HUES64 (cell line): ENCODE data around the gene RBP5.

Experiments used
- H3K27ac ChIP-seq: 2 replicates; pipeline ENCODE4 v1.7.0; 2013; ENCODE audit warnings: low read depth, low read length, inconsistent platforms
- H3K27me3 ChIP-seq: 2 replicates; pipeline ENCODE4 v1.6.1; 2013; ENCODE audit warnings: mild to moderate bottlenecking, low read length; ENCODE audit not compliant: insufficient read depth
- H3K36me3 ChIP-seq: 2 replicates; pipeline ENCODE4 v1.6.1; 2013; ENCODE audit warnings: mild to moderate bottlenecking, low read length; ENCODE audit not compliant: insufficient read depth
- H3K4me1 ChIP-seq: 2 replicates; pipeline ENCODE4 v1.6.1; 2013; ENCODE audit warnings: mild to moderate bottlenecking, low read length, moderate library complexity; ENCODE audit not compliant: insufficient read depth
- H3K4me3 ChIP-seq: 2 replicates; pipeline ENCODE4 v1.5.1; 2013; ENCODE audit warnings: mild to moderate bottlenecking, low read length, moderate library complexity
- H3K9ac ChIP-seq: 2 replicates; pipeline ENCODE4 v1.6.1; 2013; ENCODE audit warnings: mild to moderate bottlenecking, low read depth, low read length
- H3K9me3 ChIP-seq: 2 replicates; pipeline ENCODE4 v1.6.1; 2013; ENCODE audit warnings: low read depth, low read length; ENCODE audit not compliant: insufficient read depth
- WGBS: fragments of 150-250, 120-280 bp; methylation state at CpG from one replicate; pipeline ENCODE4 v1.1.7; 2013; ENCODE audit warnings: missing lambda C conversion rate; 5-methylcytosine and 5-hydroxymethylcytosine counted together

RBP5 gene

GRCh38 chr12:7099290-7099996 is 29.2 kb downstream of the RBP5 start:
- no peaks in the 10 kb centered on the region for H3K4me1 ChIP-seq
- no peak overlapping the region for H3K9ac ChIP-seq
- no peaks in the 10 kb centered on the region for H3K9me3 ChIP-seq
- H3K36me3 ChIP-seq: peaks cover 21% of the 10 kb centered on the region
- no peak overlapping the region for H3K27ac ChIP-seq
- WGBS: 90% methylated on average over 9 of the region's 9 CpGs
- no peaks in the 10 kb centered on the region for H3K27me3 ChIP-seq
- no peak overlapping the region for H3K4me3 ChIP-seq

GRCh38 chr12:7096979-7097378 is 31.7 kb downstream of the RBP5 start:
- Histone ChIP-seq H3K9me3 (no peaks in the 10 kb centered on the region), H3K36me3 (peaks cover 15% of the 10 kb centered on the region), H3K27ac (no peak overlapping the region), H3K4me3 (no peak overlapping the region), H3K9ac (no peak overlapping the region), H3K4me1 (no peaks in the 10 kb centered on the region; the same call in 1 of the 2 replicates), H3K27me3 (no peaks in the 10 kb centered on the region)
- WGBS: 92% methylated on average over 19 of the region's 19 CpGs

- H3K27me3 ChIP-seq: no peaks in the 10 kb centered on the region
- H3K9ac ChIP-seq: no peak overlapping the region
- H3K36me3 ChIP-seq: peaks cover 15% of the 10 kb centered on the region
- WGBS: 91% methylated on average over 25 of the region's 26 CpGs
- H3K4me3 ChIP-seq: no peak overlapping the region
- H3K4me1 ChIP-seq: no peaks in the 10 kb centered on the region; the same call in 1 of the 2 replicates
- no peaks in the 10 kb centered on the region for H3K9me3 ChIP-seq
- no peak overlapping the region for H3K27ac ChIP-seq
These were observed 32.4 kb downstream of the RBP5 start for GRCh38 chr12:7096006-7096932.

GRCh38 chr12:7093892-7094291 is 34.8 kb downstream of the RBP5 start:
- H3K4me3 ChIP-seq: no peak overlapping the region
- H3K4me1 ChIP-seq: peaks cover 11% of the 10 kb centered on the region
- no peaks in the 10 kb centered on the region for H3K27me3 ChIP-seq
- 94% methylated on average over 10 of the region's 10 CpGs for WGBS
- H3K36me3 ChIP-seq: peaks cover 3% of the 10 kb centered on the region; the same call in 1 of the 2 replicates
- H3K9me3 ChIP-seq: no peaks in the 10 kb centered on the region
- H3K9ac ChIP-seq: no peak overlapping the region
- H3K27ac ChIP-seq: no peak overlapping the region

GRCh38 chr12:7093486-7093885 is 35.2 kb downstream of the RBP5 start:
- no peak overlapping the region for H3K4me3 ChIP-seq
- H3K9ac ChIP-seq: no peak overlapping the region
- H3K36me3 ChIP-seq: peaks cover 3% of the 10 kb centered on the region; the same call in 1 of the 2 replicates
- 87% methylated on average over 5 of the region's 5 CpGs for WGBS
- H3K9me3 ChIP-seq: no peaks in the 10 kb centered on the region
- H3K4me1 ChIP-seq: peaks cover 11% of the 10 kb centered on the region
- H3K27ac ChIP-seq: no peak overlapping the region
- H3K27me3 ChIP-seq: no peaks in the 10 kb centered on the region

- no peaks in the 10 kb centered on the region for H3K36me3 ChIP-seq
- no peak overlapping the region for H3K9ac ChIP-seq
- no peaks in the 10 kb centered on the region for H3K9me3 ChIP-seq
- H3K4me1 ChIP-seq: peaks cover 11% of the 10 kb centered on the region
- no peak overlapping the region for H3K27ac ChIP-seq
- H3K4me3 ChIP-seq: no peak overlapping the region
- H3K27me3 ChIP-seq: no peaks in the 10 kb centered on the region
- 91% methylated on average over 8 of the region's 8 CpGs for WGBS
These were observed 35.7 kb downstream of the RBP5 start for GRCh38 chr12:7092986-7093460.

GRCh38 chr12:7092229-7092985 is 36.3 kb downstream of the RBP5 start, which contains the start of gene C1R:
C1R (minus strand) TSS chr12:7092445; CDS start chr12:7092388, 57 bp downstream.
- H3K9me3 ChIP-seq: no peaks in the 10 kb centered on the region
- peak within 1 kb of the TSS; percentile 32 for H3K4me3 ChIP-seq
- no peak within 1 kb of the TSS for H3K9ac ChIP-seq
- H3K36me3 ChIP-seq: no peaks in the 10 kb centered on the region
- WGBS: 49% methylated on average over 16 of the region's 16 CpGs
- peaks cover 11% of the 10 kb centered on the region for H3K4me1 ChIP-seq
- H3K27me3 ChIP-seq: no peaks in the 10 kb centered on the region
- H3K27ac ChIP-seq: no peak within 1 kb of the TSS

- Histone ChIP-seq H3K4me3 (no peak overlapping the region), H3K27me3 (no peaks in the 10 kb centered on the region), H3K9me3 (no peaks in the 10 kb centered on the region), H3K36me3 (no peaks in the 10 kb centered on the region), H3K9ac (no peak overlapping the region), H3K4me1 (peaks cover 11% of the 10 kb centered on the region), H3K27ac (no peak overlapping the region)
- 85% methylated on average over 9 of the region's 10 CpGs for WGBS
These were observed 36.9 kb downstream of the RBP5 start for GRCh38 chr12:7091660-7092228.

- no peak overlapping the region for H3K9ac ChIP-seq
- no peaks in the 10 kb centered on the region for H3K36me3 ChIP-seq
- H3K4me1 ChIP-seq: peaks cover 11% of the 10 kb centered on the region
These were observed 37.5 kb downstream of the RBP5 start for GRCh38 chr12:7091171-7091570.

GRCh38 chr12:7090222-7090998 is 38.3 kb downstream of the RBP5 start:
- Histone ChIP-seq H3K4me1 (peaks cover 11% of the 10 kb centered on the region), H3K27me3 (no peaks in the 10 kb centered on the region), H3K9ac (no peak overlapping the region), H3K36me3 (no peaks in the 10 kb centered on the region), H3K27ac (no peak overlapping the region), H3K9me3 (no peaks in the 10 kb centered on the region), H3K4me3 (no peak overlapping the region)
- 47% methylated on average over 16 of the region's 16 CpGs for WGBS

More at GRCh38 chr12:7091171-7091570, 37.5 kb downstream of the RBP5 start:
- Histone ChIP-seq H3K4me3 (no peak overlapping the region), H3K9me3 (no peaks in the 10 kb centered on the region), H3K27ac (no peak overlapping the region), H3K27me3 (no peaks in the 10 kb centered on the region)
- 92% methylated on average over 7 of the region's 7 CpGs for WGBS
